SK-N-SH treated with all-trans-retinoic acid at 6 μM for 48 hours (cell line): ENCODE results near the gene ALX4.

Source experiments
- ATAC-seq: fragments of 200-7000 bp; cut with Tn5 transposase; 3 replicates; pipeline ENCODE4 v1.9.1; 2020; ENCODE audit warnings: mild to moderate bottlenecking, moderate library complexity
- ARNTL ChIP-seq: fragments of 450-650 bp; formaldehyde crosslinking; IDR thresholded peaks from 2 replicates; pipeline ENCODE4 v1.5.0; 2020; ENCODE audit warnings: low read depth, mild to moderate bottlenecking, moderate library complexity, borderline replicate concordance
- BACH2 ChIP-seq: fragments of 250-450 bp; sonication (Bioruptor Pico); IDR thresholded peaks from 2 replicates; pipeline ENCODE4 v1.9.0; 2021; ENCODE audit warnings: mild to moderate bottlenecking, borderline replicate concordance
- CREB5 ChIP-seq: fragments of 250-450 bp; sonication (Bioruptor Pico); IDR thresholded peaks from 2 replicates; pipeline ENCODE4 v1.5.1; 2020; ENCODE audit warnings: low read depth, mild to moderate bottlenecking, moderate library complexity
- CSDC2 ChIP-seq: fragments of 250-450 bp; sonication (Bioruptor Pico); IDR thresholded peaks from 2 replicates; pipeline ENCODE4 v1.5.0; 2020; ENCODE audit warnings: mild to moderate bottlenecking, moderate library complexity
- CSRNP3 ChIP-seq: fragments of 250-450 bp; sonication (Bioruptor Pico); IDR thresholded peaks from 2 replicates; pipeline ENCODE4 v1.5.1; 2021; ENCODE audit warnings: mild to moderate bottlenecking, moderate library complexity
- ESRRG ChIP-seq: fragments of 250-450 bp; sonication (Bioruptor Pico); IDR thresholded peaks from 2 replicates; pipeline ENCODE4 v1.6.1; 2021; ENCODE audit warnings: mild to moderate bottlenecking
- GLIS3 ChIP-seq: fragments of 250-450 bp; sonication (Bioruptor Pico); IDR thresholded peaks from 2 replicates; pipeline ENCODE4 v1.5.0; 2020; ENCODE audit warnings: mild to moderate bottlenecking, moderate library complexity
- PATZ1 ChIP-seq: fragments of 250-450 bp; sonication (Bioruptor Pico); IDR thresholded peaks from 2 replicates; pipeline ENCODE4 v1.8.0; 2020; ENCODE audit warnings: mild to moderate bottlenecking, moderate library complexity, borderline replicate concordance
- PPARA ChIP-seq: fragments of 250-450 bp; sonication (Bioruptor Pico); IDR thresholded peaks from 2 replicates; pipeline ENCODE4 v1.5.0; 2020; ENCODE audit warnings: mild to moderate bottlenecking, borderline replicate concordance
- RARB ChIP-seq: fragments of 250-450 bp; sonication (Bioruptor Pico); IDR thresholded peaks from 2 replicates; pipeline ENCODE4 v1.8.0; 2021; ENCODE audit warnings: mild to moderate bottlenecking, moderate library complexity
- SNAI2 ChIP-seq: fragments of 250-450 bp; sonication (Bioruptor Pico); IDR thresholded peaks from 2 replicates; pipeline ENCODE4 v1.5.0; 2020; ENCODE audit warnings: mild to moderate bottlenecking, moderate library complexity
- TCF4 ChIP-seq: fragments of 250-450 bp; sonication (Bioruptor Pico); IDR thresholded peaks from 2 replicates; pipeline ENCODE4 v1.8.0; 2021; ENCODE audit warnings: mild to moderate bottlenecking, moderate library complexity, borderline replicate concordance
- TOX ChIP-seq: fragments of 250-450 bp; sonication (Bioruptor Pico); IDR thresholded peaks from 2 replicates; pipeline ENCODE4 v1.8.0; 2021; ENCODE audit warnings: mild to moderate bottlenecking, moderate library complexity, borderline replicate concordance
- TSHZ2 ChIP-seq: fragments of 250-450 bp; sonication (Bioruptor Pico); IDR thresholded peaks from 2 replicates; pipeline ENCODE4 v1.5.0; 2020; ENCODE audit warnings: mild to moderate bottlenecking, moderate library complexity
- ZFP3 ChIP-seq: fragments of 250-450 bp; sonication (Bioruptor Pico); IDR thresholded peaks from 2 replicates; pipeline ENCODE4 v1.5.0; 2020; ENCODE audit warnings: mild to moderate bottlenecking, moderate library complexity
- ZFP30 ChIP-seq: fragments of 450-650 bp; formaldehyde crosslinking; IDR thresholded peaks from 2 replicates; pipeline ENCODE4 v1.5.0; 2022; ENCODE audit warnings: mild to moderate bottlenecking, moderate library complexity
- ZNF565 ChIP-seq: fragments of 450-650 bp; formaldehyde crosslinking; conservative IDR thresholded peaks from 2 replicates; pipeline ENCODE4 v1.5.0; 2020; ENCODE audit warnings: low read depth, mild to moderate bottlenecking, moderate library complexity
- ZNF70 ChIP-seq: fragments of 450-650 bp; formaldehyde crosslinking; IDR thresholded peaks from 2 replicates; pipeline ENCODE4 v1.5.0; 2020; ENCODE audit warnings: mild to moderate bottlenecking, moderate library complexity
- ZNF8 ChIP-seq: fragments of 450-650 bp; formaldehyde crosslinking; IDR thresholded peaks from 2 replicates; pipeline ENCODE4 v1.5.0; 2020; ENCODE audit warnings: mild to moderate bottlenecking, moderate library complexity

ALX4 gene

GRCh38 chr11:44327730-44328129 is 17.8 kb upstream of the ALX4 start (continued):
- TF ChIP-seq CSRNP3 (CRISPR knock-in tag) (no peak), CSDC2 (no peak), PPARA (CRISPR knock-in tag) (no peak), TOX (CRISPR knock-in tag) (no peak), ARNTL (CRISPR knock-in tag) (no peak), PATZ1 (CRISPR knock-in tag) (no peak)

GRCh38 chr11:44326615-44327475 is 16.9 kb upstream of the ALX4 start:
- TF ChIP-seq CSDC2 (no peak), GLIS3 (CRISPR knock-in tag) (no peak)
- peak; percentile 50; the same call in 1 of the 3 replicates for ATAC-seq

GRCh38 chr11:44325698-44326097 is 15.8 kb upstream of the ALX4 start:
- no peak for ATAC-seq
- no peak for TF ChIP-seq ARNTL (CRISPR knock-in tag)
- TF ChIP-seq ZFP3 (CRISPR knock-in tag): no peak
- no peak for TF ChIP-seq BACH2 (CRISPR knock-in tag)
- no peak for TF ChIP-seq TCF4
- no peak for TF ChIP-seq CREB5 (CRISPR knock-in tag)
- no peak for TF ChIP-seq PPARA (CRISPR knock-in tag)
- TF ChIP-seq RARB (CRISPR knock-in tag): no peak
- TF ChIP-seq SNAI2: no peak
- no peak for TF ChIP-seq ZNF565 (CRISPR knock-in tag)
- TF ChIP-seq ESRRG (CRISPR knock-in tag): no peak
- no peak for TF ChIP-seq ZNF70 (CRISPR knock-in tag)
- no peak for TF ChIP-seq ZNF8 (CRISPR knock-in tag)
- no peak for TF ChIP-seq TOX (CRISPR knock-in tag)
- no peak for TF ChIP-seq ZFP30
- TF ChIP-seq CSRNP3 (CRISPR knock-in tag): no peak
- no peak for TF ChIP-seq CSDC2

GRCh38 chr11:44324749-44325525 is 15.0 kb upstream of the ALX4 start:
- TF ChIP-seq ZFP3 (CRISPR knock-in tag) (peak; percentile 61; the same call in 1 of the 2 replicates), ESRRG (CRISPR knock-in tag) (no peak), TSHZ2 (CRISPR knock-in tag) (no peak), GLIS3 (CRISPR knock-in tag) (no peak)

More at GRCh38 chr11:44324749-44325525, 15.0 kb upstream of the ALX4 start:
- no peak for ATAC-seq
